ENCODE measurements around the gene TFAP2A.

The TFAP2A gene

GRCh38 chr6:10425975-10426780 is 11.3 kb upstream of the TFAP2A start:
- no peak for DNase-seq

GRCh38 chr6:10425176-10425974 is 10.5 kb upstream of the TFAP2A start:
- no peak for DNase-seq

- no peak for DNase-seq
Measured at GRCh38 chr6:10424040-10424439, 9.2 kb upstream of the TFAP2A start.

DNA sequence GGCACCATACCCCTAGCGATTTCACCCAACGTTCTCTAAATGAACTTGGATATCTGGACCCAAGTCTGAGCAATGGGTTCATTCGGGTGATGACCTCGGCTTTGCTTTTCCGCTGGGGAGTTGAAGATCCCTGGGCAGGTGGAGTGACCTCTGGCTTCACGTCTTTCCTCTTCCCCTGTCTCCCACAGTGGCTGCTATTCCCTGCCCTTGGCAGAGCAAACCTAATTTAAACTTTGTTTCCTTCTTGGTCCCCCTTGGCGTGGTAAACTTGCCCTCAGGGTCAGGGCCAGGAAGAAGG is 7.8 kb upstream of the TFAP2A start:
- DNase-seq = no peak

- no peak for DNase-seq
Measured at GRCh38 chr6:10421921-10422736, 7.3 kb upstream of the TFAP2A start.

DNA sequence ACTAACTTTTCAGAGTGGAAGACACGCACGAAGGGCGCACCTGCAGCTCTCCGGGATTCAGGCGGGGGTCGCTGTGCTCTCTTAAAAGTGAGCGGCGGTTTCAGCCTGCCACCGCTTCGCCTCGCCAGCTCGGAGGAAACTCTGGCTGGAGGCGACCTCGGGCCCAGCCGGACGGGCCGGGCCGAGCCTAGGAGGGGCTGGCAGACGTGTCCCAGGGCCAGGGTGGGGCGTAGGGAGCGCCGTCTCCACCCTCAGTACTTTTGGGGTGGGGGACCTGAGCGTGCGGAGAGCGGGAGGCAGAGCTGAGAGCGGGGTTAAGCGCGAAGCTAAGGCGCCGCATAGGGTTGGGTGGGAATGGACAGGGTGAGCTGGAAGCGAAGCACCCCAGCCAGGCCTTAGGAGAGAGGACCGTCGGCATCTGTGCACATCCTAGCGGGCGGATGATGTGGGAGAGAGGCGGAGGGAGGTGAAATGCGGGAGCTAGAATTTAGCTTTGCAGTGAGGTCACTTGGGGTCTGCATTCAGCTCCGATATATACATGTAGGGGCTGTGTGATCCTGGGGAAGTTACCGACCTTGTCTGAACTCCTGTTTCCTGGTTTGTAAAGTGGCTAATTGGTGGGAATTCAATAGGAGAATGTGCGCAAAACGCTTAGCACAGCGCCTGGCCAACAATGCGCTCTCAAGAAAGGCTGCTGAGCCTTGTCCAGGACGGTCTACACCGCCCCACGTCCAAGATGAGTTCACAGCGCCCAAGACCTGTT is 6.5 kb upstream of the TFAP2A start:
- DNase-seq = no peak

DNA sequence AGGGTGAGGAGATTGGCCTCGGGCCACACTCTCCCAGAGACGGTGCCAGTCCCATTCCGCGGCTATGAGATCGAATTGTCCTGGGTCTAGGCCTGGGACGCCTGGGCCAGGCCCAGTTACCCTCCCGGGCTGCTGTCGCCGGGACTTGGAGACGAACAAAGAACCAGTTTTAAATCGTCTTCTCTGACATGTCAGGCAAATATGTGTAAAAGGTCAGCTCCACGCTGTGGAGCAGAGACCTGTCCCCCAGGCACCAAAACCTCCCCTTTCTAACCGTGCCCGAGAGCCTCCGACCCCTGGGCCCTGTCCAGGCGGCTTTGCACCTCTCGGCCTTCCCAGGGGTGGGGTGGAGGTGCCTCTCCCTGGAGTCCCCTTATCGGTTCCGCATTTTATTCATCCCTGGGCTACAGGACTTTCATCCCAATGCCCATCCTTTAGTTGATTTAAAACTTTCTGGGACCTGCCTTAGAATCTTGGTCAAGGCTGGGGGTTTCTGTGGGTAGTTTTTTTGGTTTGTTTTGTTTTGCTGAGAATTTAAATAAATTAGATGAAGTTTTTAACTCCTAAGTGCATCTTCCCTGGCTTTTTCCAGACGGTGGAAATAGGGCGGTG is 5.8 kb upstream of the TFAP2A start:
- DNase-seq = no peak

DNA sequence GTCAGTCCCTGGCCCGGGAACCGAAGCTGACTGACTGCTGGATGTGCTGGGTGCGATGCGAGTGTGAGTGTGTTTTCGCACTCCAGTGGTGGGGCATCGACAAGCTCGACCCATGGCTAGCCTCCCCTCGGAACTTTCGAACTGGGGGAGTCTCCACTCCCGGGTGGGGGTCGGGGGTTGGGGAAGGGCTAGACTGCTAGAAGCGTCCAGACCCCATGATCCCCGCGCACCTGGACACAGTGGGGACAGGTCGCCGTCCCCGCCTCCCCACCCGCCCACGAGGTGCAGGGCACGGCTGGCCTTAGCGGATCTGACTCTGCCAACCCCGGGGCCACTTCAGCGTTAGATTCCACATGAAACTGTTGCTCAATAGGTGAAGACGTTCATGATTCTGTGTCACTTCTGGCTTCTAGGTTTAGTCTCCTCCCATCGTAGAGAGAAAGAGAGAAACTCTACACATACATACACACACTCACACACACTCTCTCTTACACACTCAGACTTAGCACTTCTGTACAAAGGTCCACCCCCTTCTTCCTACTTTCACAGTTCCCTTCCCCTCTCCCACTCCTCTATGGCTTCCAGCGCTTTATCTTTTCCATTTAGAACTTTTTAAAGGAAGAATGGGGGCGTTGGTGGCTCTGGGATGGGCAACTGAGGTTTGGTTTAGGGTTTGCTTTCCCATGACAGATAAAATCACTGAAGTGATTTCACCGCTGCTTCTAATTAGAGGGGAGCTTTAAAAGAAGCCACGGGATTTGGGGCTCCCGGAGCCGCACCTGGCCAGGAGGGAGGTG is 5.1 kb upstream of the TFAP2A start:
- DNase-seq = no peak

- DNase-seq = no peak
Measured at GRCh38 chr6:10418862-10419748, 4.2 kb upstream of the TFAP2A start.

- no peak for DNase-seq
Measured at GRCh38 chr6:10418361-10418861, 3.5 kb upstream of the TFAP2A start.

GRCh38 chr6:10417681-10418104 is 2.8 kb upstream of the TFAP2A start:
- DNase-seq = no peak

DNA sequence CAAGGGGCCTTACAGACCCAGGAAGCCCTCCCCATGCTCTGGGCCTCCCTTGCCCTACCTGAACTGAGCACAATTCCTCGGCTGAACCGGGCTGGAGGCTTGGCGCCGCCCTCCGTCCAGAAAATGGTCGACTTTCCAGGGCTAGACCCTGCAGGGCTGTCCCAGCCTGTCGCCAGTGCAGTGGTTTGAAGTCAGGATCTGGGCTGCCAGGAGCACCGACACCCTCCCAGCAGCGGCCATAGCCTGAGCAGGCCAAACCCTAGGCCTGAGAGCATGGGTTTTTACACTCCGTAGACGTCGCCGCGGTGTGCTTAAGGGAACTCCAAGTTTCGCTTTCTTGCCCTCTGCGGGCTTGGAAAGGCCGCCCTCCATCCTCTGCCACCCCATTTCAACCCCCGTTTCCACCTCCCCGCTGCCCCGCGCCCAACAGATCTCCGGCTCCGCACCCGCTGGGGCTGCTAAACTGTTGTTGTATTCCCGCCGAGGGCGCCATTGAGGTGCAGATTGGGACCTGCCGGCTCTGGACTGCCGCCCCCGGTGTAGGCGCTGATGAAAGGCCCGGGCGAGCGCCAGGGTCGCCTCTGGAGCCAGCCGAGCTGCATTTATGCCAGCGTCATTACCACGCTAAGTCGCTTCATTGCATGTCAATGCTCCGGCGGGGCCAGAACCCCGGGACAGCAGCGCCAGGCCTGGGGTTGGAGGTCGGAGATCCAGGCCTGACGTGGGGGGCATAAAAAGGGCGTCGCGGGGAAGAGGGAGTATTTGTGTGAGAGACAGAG is 2.2 kb upstream of the TFAP2A start:
- DNase-seq = no peak

DNA sequence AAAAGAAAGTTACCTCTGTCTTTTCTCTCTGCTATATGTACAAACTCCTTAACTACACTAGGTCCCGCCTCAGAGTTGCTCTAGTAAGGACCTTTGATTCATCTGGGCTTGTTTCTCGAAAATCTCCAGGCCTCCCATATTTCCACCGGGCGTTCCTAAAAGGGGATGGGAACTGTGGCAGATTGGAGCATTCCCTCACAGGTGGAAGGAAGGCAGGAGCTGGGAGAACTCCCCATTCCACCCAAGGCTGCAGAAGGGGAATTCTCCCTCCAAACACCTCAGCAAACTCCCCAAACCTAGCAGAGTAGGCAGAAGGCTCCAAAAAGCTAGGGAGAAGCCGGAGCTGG is 1.6 kb upstream of the TFAP2A start:
- no peak for DNase-seq

GRCh38 chr6:10415617-10416480 is 975 bp upstream of the TFAP2A start:
- DNase-seq = no peak

- DNase-seq = no peak
Measured at GRCh38 chr6:10413850-10414738, 780 bp downstream of the TFAP2A start.

- DNase-seq = no peak
Measured at GRCh38 chr6:10413262-10413849, 1.5 kb downstream of the TFAP2A start.

Measured in DMS 273 treated with DMSO at 0.1 percent for 48 hours (cell line).